CD4-positive, alpha-beta T cell treated with Interferon gamma for 1 hour (primary cell): ENCODE results near the gene FRMPD4.

Experiments used
- DNase-seq: peaks from one replicate; pipeline ENCODE4 v3.0.0-alpha.2; 2020

FRMPD4 gene

GRCh38 chrX:12563121-12563520 is 424.8 kb downstream of the FRMPD4 start:
- DNase-seq, result no peak

- no peak for DNase-seq
These were observed 425.9 kb downstream of the FRMPD4 start for GRCh38 chrX:12564221-12564620.

- no peak for DNase-seq
These were observed 429.6 kb downstream of the FRMPD4 start for GRCh38 chrX:12567857-12568256.

GRCh38 chrX:12570859-12571501 is 432.7 kb downstream of the FRMPD4 start:
- no peak for DNase-seq

GRCh38 chrX:12579311-12579710 is 441.0 kb downstream of the FRMPD4 start:
- DNase-seq, result no peak

GRCh38 chrX:12580548-12580947 is 442.3 kb downstream of the FRMPD4 start:
- no peak for DNase-seq

GRCh38 chrX:12581546-12581945 is 443.3 kb downstream of the FRMPD4 start:
- DNase-seq, result no peak

- no peak for DNase-seq
These were observed 444.4 kb downstream of the FRMPD4 start for GRCh38 chrX:12582649-12583048.

- no peak for DNase-seq
These were observed 445.3 kb downstream of the FRMPD4 start for GRCh38 chrX:12583543-12583942.

- DNase-seq, result no peak
These were observed 457.4 kb downstream of the FRMPD4 start for GRCh38 chrX:12595720-12596119.

- no peak for DNase-seq
These were observed 471.8 kb downstream of the FRMPD4 start for GRCh38 chrX:12610079-12610478.

- no peak for DNase-seq
These were observed 473.2 kb downstream of the FRMPD4 start for GRCh38 chrX:12611471-12611870.

- DNase-seq, result no peak
These were observed 476.0 kb downstream of the FRMPD4 start for GRCh38 chrX:12614266-12614665.

- DNase-seq, result no peak
These were observed 476.8 kb downstream of the FRMPD4 start for GRCh38 chrX:12615061-12615460.

GRCh38 chrX:12617241-12617640 is 479.0 kb downstream of the FRMPD4 start:
- no peak for DNase-seq

- no peak for DNase-seq
These were observed 509.0 kb downstream of the FRMPD4 start for GRCh38 chrX:12647230-12647629.

GRCh38 chrX:12648995-12649394 is 510.7 kb downstream of the FRMPD4 start:
- no peak for DNase-seq

GRCh38 chrX:12657433-12657832 is 519.2 kb downstream of the FRMPD4 start:
- no peak for DNase-seq

GRCh38 chrX:12657881-12658280 is 519.6 kb downstream of the FRMPD4 start:
- no peak for DNase-seq

- no peak for DNase-seq
These were observed 523.2 kb downstream of the FRMPD4 start for GRCh38 chrX:12661464-12661863.

- no peak for DNase-seq
These were observed 534.3 kb downstream of the FRMPD4 start for GRCh38 chrX:12672367-12673106.

- no peak for DNase-seq
These were observed 535.2 kb downstream of the FRMPD4 start for GRCh38 chrX:12673487-12673886.

GRCh38 chrX:12679522-12679921 is 541.2 kb downstream of the FRMPD4 start:
- DNase-seq, result no peak

- no peak for DNase-seq
These were observed 542.8 kb downstream of the FRMPD4 start for GRCh38 chrX:12681047-12681446.

- no peak for DNase-seq
These were observed 547.3 kb downstream of the FRMPD4 start for GRCh38 chrX:12685541-12685940.
